HG03097 (cell line): Measurements from ENCODE around the gene AKNA.

Source experiments
- ATAC-seq: cut with Tn5 transposase; IDR thresholded peaks from one replicate; pipeline ENCODE4 v1.9.1; 2021; ENCODE audit not compliant: unreplicated experiment, low FRiP score

AKNA gene

DNA sequence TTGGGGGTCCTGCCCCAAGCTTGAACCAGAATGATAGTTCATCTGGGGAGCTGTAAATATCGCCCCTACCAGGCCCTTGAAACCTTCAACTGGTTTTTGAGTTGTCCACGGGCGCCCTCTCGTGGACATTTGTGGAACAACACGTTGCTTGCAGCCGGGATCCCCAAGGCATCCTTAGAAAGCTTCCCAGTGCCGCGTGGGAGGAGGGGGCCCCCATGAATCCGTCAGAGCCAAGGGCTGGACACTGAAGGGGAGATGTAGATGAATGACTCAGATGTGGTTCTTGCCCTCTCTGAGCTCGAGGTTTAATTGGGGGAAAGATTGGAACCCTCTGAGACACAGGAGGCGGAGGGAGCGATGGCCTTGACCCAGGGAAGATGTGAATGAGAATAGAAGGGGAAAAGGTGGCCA lies 96.7 kb downstream of the AKNA start:
- no peak for ATAC-seq

DNA sequence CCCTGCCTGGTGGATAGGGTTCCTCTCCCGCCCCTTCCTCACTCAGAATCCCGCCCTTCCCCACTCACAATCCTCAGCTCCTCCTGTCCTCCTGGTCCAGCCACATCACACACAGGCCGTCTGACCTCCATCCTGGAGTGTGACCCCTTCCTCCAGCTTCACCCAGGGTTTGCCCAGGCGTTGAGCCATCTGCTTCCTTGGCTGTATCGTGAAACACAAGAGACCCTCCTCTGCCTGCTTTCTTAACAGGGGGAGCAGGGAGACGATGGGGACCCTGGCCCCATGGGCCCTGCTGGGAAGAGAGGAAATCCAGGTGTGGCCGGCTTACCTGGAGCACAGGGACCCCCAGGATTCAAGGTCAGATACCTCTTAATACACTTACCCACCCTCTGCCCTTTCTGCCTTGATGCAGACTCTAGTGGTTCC lies 97.2 kb downstream of the AKNA start:
- ATAC-seq = no peak

DNA sequence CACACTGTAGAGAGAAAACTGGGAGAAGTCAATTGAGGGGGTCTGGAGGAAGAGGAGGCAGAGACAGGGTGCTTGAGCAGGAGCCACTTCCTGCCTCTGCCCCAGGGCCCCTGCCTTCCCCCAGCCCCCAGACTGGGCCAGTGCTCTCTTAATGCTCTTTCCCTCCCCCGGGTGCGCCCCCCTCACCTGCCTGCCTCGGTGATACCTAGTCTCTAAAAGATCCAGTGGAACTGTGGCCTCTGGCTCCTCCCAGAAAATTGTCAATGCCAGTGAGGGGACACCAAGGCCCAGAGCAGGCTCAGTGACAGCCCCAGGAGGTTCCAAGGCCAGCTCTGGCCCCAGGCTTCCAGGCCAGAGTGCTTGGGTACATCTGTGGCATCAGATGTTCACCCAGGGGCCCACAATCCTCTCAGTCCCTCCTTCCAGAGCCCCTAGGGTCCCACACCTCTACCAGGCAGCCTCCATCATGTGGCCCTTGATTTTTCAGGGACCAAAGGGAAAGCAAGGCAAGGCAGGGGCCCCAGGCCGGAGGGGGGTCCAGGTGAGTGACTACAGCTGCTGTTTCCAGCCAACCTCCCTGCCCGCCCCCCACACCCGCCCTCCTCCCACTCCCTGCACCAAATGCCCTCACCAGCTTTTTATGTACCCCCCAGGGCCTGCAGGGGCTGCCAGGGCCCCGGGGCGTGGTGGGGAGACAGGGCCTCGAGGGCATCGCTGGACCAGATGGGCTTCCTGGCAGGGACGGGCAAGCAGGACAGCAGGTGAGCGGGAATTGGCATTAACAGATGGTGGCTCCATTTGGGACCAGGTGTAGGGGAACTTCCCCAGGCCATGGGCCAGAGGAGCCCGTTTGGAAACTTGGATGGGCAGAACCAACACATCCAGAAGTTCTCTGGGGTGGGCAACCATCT lies 98.0 kb downstream of the AKNA start:
- no peak for ATAC-seq

DNA sequence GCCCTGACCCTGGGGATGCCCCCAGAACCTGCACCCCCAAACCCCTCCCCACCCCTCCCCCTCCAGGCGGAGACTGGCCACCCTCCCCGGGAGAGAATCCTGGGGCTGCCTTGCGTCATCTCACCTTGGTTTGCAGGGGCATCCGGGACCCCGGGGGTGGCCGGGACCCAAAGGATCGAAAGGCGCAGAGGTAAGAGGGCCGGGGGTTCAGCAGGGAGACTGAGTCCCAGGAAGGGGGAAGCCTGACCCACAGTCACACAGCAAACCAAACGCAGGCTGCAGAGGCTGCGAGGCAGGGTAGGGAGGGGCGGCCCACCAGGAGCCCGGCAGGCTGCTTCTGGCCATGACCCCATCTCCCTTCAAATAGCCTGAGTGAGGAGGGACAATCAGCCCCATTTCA lies 98.7 kb downstream of the AKNA start:
- ATAC-seq = no peak

DNA sequence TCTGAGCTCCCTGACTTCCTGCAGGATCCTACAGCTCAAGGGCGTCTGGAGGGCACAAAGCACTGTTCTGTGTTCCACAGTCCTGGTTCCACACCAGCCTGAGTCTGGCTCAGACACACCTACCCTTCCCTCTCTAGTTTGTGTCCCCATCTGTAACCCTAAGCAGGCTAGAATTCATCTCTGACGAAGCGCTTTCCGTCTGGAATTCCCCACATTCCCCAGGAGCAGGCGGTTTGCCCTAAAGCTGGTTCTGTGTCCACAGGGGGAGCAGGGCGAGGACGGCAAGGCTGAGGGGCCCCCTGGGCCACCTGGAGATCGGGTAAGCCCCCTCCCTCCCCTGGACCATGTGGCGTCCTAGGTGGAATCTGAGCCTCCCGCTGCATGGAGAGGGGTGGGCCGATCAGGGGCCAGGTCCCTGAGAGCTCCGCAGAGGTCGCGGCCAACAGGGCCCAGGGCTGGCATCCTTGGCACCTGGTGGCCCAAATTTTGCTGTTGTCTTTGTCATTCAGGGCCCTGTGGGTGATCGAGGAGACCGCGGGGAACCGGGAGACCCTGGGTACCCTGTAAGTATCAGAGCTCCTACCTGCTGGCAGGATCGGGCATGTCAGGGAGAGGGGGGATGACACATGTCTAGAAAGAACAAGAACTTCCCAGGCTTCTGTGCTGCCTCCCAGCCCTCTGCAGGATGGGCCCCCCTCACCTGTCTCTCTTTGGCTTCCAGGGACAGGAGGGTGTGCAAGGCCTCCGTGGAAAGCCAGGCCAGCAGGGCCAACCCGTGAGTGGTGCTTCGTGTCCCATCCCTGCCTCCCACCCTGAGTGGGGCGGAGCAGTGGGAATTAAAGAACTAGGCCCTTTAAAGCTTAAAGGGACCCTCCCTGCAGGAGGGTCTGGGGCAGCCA lies 99.3 kb downstream of the AKNA start:
- ATAC-seq = no peak

DNA sequence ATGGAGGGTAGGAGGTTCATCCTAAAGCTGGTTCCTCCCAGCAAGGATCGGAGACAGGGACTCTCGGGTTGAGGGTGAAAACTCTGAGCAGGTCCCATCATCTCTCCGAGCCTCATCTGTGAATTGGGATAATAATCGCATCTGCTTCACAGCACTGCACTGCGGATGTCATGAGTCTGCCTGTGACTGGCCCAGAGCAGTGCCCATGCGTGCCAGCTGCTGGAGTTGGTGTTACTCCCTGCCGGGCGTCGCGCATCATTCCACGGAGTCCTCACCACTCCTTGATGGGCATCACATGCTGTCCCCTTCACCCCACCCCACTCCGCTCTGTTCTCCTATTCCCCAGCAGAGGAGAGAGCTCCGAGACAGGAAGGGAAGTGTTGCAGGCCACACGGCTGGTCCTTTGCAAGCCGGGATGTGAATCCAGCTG lies 100.0 kb downstream of the AKNA start:
- ATAC-seq = no peak

DNA sequence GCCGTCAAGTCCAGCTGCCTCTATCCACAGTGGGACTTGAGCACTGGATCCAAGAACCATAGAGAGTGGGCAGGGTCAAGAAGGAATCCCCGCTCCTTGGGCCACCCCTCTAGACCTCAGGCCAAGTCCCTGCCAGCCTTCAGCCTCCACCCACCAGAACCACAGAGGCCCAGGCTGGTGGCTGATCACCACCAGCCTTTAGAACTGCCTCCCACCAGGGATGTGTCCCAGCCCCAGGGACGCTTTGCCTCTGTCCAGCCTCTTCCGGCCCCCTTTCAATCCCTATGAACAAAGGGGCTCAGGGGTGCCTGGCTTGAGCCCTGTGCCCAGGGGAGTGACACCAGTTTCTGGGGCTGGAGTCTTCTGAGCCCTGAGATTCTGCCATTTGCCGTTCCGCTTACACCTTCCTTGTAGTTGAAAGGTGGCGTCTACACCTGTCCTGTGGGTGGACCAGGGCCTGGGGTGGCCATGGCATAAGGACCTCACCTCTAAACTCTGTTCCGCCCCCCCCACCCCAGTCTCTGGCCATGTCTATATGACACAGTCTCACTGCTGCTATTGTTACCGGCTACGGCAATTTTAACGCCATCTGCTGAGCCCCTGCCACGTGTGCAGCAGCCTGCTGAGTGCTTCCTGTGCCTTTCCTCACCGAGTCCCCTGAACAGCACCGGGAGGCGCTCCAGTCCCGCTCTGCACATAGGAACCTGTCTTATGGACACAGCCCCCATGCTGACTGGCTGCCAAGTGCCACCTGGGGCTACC lies 100.6 kb downstream of the AKNA start:
- ATAC-seq = no peak

DNA sequence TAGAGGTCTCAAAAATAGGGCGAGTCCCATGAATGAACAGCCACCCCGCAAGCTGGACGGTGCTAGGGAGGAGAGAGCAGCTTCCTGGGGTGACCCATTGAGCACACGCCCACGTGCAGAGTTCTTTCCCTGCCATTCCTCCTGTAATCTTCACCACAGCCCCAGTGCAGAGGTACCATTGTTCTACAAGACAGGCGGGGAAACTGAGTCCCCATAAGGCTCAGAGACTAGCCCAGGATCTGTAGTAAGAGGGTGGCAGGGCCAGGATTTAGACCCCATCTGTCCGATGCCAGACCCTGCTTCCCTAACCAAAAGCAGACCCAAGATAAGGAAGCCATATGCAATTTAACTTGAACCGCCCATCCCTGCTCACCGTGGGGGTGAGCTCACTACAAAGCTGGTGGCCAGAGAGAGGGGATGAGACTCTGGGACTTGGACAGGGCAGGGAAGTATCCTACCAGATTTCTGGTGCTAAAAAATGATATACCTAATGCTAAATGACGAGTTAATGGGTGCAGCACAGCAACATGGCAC lies 101.6 kb downstream of the AKNA start:
- ATAC-seq = no peak

DNA sequence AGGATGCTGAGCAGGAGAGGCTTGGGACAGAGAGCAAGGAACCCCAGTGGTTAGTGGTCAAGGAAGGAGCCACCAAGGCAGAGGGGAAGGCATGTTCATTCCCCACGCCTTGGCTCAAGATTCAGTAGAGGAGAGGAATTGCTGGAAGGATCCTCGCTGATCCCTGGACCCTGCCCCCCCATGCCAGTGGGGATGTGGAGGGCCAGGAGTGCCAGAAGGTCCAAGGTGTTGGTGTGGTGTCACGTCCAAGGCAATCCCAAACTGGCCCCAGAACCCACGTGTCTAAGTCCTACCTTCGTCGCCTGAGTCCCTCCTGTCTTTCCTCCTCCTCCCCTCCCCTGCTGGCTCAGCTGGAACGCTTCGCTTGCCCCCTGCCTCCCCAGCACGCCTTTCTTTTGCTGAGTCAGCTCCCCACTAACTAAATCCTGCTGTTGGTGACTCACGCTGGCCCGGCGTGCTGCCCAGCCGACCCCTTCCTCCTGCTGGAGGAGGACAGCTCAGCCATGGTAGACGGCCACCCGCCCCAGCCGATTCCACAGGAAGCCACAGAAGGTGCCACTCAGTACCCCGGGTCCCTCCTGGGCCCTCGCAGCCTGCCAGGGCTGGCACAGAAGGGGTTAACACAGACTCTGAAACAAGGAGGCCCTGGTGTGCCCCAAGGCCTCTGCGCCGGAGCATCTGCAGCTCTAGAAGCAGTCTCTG lies 102.5 kb downstream of the AKNA start:
- no peak for ATAC-seq

DNA sequence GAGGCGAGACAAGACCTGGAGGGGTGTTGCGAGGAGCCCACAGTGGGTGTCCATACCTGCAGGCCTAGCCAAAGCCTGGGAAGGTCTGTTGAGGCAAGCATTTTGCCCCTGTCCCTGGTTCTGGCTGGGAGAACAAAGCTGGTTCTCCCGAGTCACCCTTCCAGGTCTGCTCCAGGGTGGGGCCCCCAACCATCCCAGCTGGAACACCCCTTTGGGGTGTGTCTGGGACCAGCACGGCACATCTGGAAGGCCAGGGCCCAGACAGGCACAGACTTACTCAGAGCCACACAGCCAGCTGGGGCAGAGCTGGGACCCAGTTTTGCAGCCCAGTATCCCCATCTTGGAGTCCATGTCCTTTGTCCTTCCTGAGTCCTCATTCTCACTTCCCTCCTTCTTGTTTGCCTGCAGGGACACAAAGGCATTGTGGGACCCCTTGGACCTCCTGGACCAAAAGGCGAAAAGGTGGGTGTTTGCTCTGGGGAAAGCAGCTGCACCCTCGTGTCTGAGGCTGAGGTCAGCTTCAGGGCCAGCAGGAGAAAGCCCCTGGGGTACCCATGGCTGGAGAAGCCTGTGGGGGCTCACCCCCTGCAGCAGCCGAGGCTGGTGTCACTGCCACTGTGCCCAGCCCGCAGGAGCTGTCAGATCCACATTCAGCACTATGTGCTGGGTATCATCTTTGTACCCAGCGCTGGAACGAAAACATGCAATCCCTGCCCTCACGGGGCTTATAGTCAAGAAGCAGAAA lies 103.3 kb downstream of the AKNA start:
- no peak for ATAC-seq
